Sigmoid colon (tissue), 4 donors: ENCODE measurements around the gene CTAG1B.
"Not testable (repeated sequence)": the region's sequence is repeated elsewhere in the genome, so short reads cannot be mapped to it uniquely, and the experiment has no call there.

Experiments used
- CTCF ChIP-seq, 4 experiments: fragments of 450-650 bp in 3 of 4; fragments of 200-600 bp in 1 of 4; IDR thresholded peaks; one replicate each; pipeline ENCODE4 v1.5.1; 2016 to 2019; ENCODE audit warnings: antibody characterized with exemption in 4 of 4, mild to moderate bottlenecking in 3 of 4, moderate library complexity in 2 of 4
- POLR2A ChIP-seq, 2 donors: fragments of 450-650 bp; IDR thresholded peaks; one replicate each; pipeline ENCODE4 v1.6.1; 2016; ENCODE audit warnings: antibody characterized with exemption in 2 of 2, mild to moderate bottlenecking in 2 of 2, moderate library complexity in 2 of 2
- POLR2AphosphoS5 ChIP-seq, 4 donors: sonication (generic); formaldehyde crosslinking; IDR thresholded peaks; one replicate each; pipeline ENCODE4 v1.6.1; 2017; ENCODE audit warnings: antibody characterized with exemption in 4 of 4

- TF ChIP-seq POLR2A, CTCF, POLR2AphosphoS5 (IDR thresholded peaks at IDR 0.05): not testable (repeated sequence)
These were observed 10.3 kb downstream of the CTAG1B start for GRCh38 chrX:154608823-154609222.
